ENCODE results near the gene PRKACA.
"Not testable (repeated sequence)": the region's sequence is repeated elsewhere in the genome, so short reads cannot be mapped to it uniquely, and the experiment has no call there.

PRKACA gene

GRCh38 chr19:14147797-14148605, 30.4 kb upstream of the PRKACA start:
- DNase-seq (ENCODE audit: low read depth): no peak

- no peak for DNase-seq (ENCODE audit: low read depth)
Observed at GRCh38 chr19:14146789-14147216, 29.2 kb upstream of the PRKACA start.

- not testable (repeated sequence) for DNase-seq (ENCODE audit: low read depth)
Observed at GRCh38 chr19:14146169-14146568, 28.6 kb upstream of the PRKACA start.

- DNase-seq (ENCODE audit: low read depth): no peak
Observed at GRCh38 chr19:14145381-14145780, 27.8 kb upstream of the PRKACA start.

GRCh38 chr19:14142262-14143190, 25.0 kb upstream of the PRKACA start:
- DNase-seq (ENCODE audit: low read depth): no peak

- DNase-seq (ENCODE audit: low read depth): no peak
Observed at GRCh38 chr19:14141041-14141440, 23.5 kb upstream of the PRKACA start.

- no peak for DNase-seq (ENCODE audit: low read depth)
Observed at GRCh38 chr19:14139944-14140343, 22.4 kb upstream of the PRKACA start.

- DNase-seq (ENCODE audit: low read depth): no peak
Observed at GRCh38 chr19:14138576-14139265, 21.2 kb upstream of the PRKACA start.

GRCh38 chr19:14136509-14137281, 19.1 kb upstream of the PRKACA start, which contains the start of gene ASF1B:
ASF1B (minus strand) TSS chr19:14136589; CDS start chr19:14136456, 133 bp downstream.
- DNase-seq (ENCODE audit: low read depth): peak; percentile 88

- DNase-seq (ENCODE audit: low read depth): no peak
Observed at GRCh38 chr19:14135985-14136508, 18.5 kb upstream of the PRKACA start.

GRCh38 chr19:14135355-14135754, 17.8 kb upstream of the PRKACA start:
- DNase-seq (ENCODE audit: low read depth): no peak

GRCh38 chr19:14127929-14128509, 10.5 kb upstream of the PRKACA start:
- no peak for DNase-seq (ENCODE audit: low read depth)

GRCh38 chr19:14127176-14127575, 9.6 kb upstream of the PRKACA start:
- DNase-seq (ENCODE audit: low read depth): no peak

GRCh38 chr19:14122924-14123323, 5.4 kb upstream of the PRKACA start:
- no peak for DNase-seq (ENCODE audit: low read depth)

- DNase-seq (ENCODE audit: low read depth): no peak
Observed at GRCh38 chr19:14120497-14120780, 2.9 kb upstream of the PRKACA start.

- DNase-seq (ENCODE audit: low read depth): no peak
Observed at GRCh38 chr19:14119644-14120496, 2.3 kb upstream of the PRKACA start.

GRCh38 chr19:14119146-14119545, 1.6 kb upstream of the PRKACA start:
- no peak for DNase-seq (ENCODE audit: low read depth)

GRCh38 chr19:14118165-14119051, 846 bp upstream of the PRKACA start:
- no peak for DNase-seq (ENCODE audit: low read depth)
